SU-DHL-6 (cell line): ENCODE measurements around the gene RAET1G.

Experiments
- H2AFZ ChIP-seq: fragments of 200-600 bp; sonication (generic); 2 replicates; pipeline ENCODE4 v1.6.1; 2014; ENCODE audit warnings: low read depth, mild to moderate bottlenecking, moderate library complexity, mixed read lengths, antibody characterized with exemption, low read length; ENCODE audit not compliant: severe bottlenecking
- H3F3A ChIP-seq: fragments of 200-600 bp; shearing (Covaris generic); 2 replicates; pipeline ENCODE4 v1.6.0; 2016; ENCODE audit warnings: antibody characterized with exemption, mild to moderate bottlenecking; ENCODE audit not compliant: insufficient read depth
- H3K27ac ChIP-seq: fragments of 200-600 bp; sonication (generic); 2 replicates; pipeline ENCODE4 v1.5.1; 2016; ENCODE audit warnings: low read depth, mild to moderate bottlenecking, low read length, moderate library complexity, mixed read lengths
- H3K27me3 ChIP-seq: fragments of 200-600 bp; sonication (generic), shearing (Covaris generic); 2 replicates; pipeline ENCODE4 v1.6.0; 2014; ENCODE audit warnings: mild to moderate bottlenecking, low read length
- H3K36me3 ChIP-seq: fragments of 200-600 bp; sonication (generic); 2 replicates; pipeline ENCODE4 v1.6.1; 2014; ENCODE audit warnings: mild to moderate bottlenecking, low read length, mixed read lengths
- H3K4me2 ChIP-seq: fragments of 300-600, 200-600 bp; shearing (Covaris generic), sonication (generic); 2 replicates; pipeline ENCODE4 v1.6.0; 2014; ENCODE audit warnings: low read length, low read depth, mild to moderate bottlenecking; ENCODE audit not compliant: poor library complexity, severe bottlenecking
- H3K4me3 ChIP-seq: fragments of 200-600 bp; sonication (generic); 2 replicates; pipeline ENCODE4 v1.5.1; 2014; ENCODE audit warnings: antibody characterized with exemption, low read length, mild to moderate bottlenecking, mixed read lengths; ENCODE audit not compliant: insufficient read depth, poor library complexity, severe bottlenecking
- H3K79me2 ChIP-seq: fragments of 200-600 bp; sonication (generic); 2 replicates; pipeline ENCODE4 v1.6.1; 2014; ENCODE audit warnings: mild to moderate bottlenecking, low read length, moderate library complexity; ENCODE audit not compliant: insufficient read depth
- H3K9ac ChIP-seq: fragments of 200-600 bp; sonication (generic); 2 replicates; pipeline ENCODE4 v1.7.0; 2014; ENCODE audit warnings: mild to moderate bottlenecking, low read length
- H3K9me2 ChIP-seq: fragments of 200-600 bp; sonication (generic); replicated peaks from 2 replicates; pipeline ENCODE4 v1.6.1; 2014; ENCODE audit warnings: low read length; ENCODE audit not compliant: insufficient read depth
- H3K9me3 ChIP-seq: fragments of 200-600 bp; sonication (generic); 2 replicates; pipeline ENCODE4 v1.6.1; 2014; ENCODE audit warnings: low read length, mixed read lengths; ENCODE audit not compliant: insufficient read depth
- H4K20me1 ChIP-seq: fragments of 200-600 bp; sonication (generic); 2 replicates; pipeline ENCODE4 v1.6.1; 2014; ENCODE audit warnings: low read depth, mild to moderate bottlenecking, antibody characterized with exemption, low read length, moderate library complexity, mixed read lengths
- CTCF ChIP-seq: fragments of 200-600 bp; sonication (generic); IDR thresholded peaks from one replicate; pipeline ENCODE4 v1.5.1; 2017; ENCODE audit warnings: antibody characterized with exemption, mild to moderate bottlenecking, low read length, moderate library complexity; ENCODE audit not compliant: insufficient read depth, poor library complexity, severe bottlenecking
- EZH2phosphoT487 ChIP-seq: fragments of 200-600 bp; sonication (generic), shearing (Covaris generic); conservative IDR thresholded peaks from 2 replicates; pipeline ENCODE4 v1.6.1; 2018; ENCODE audit warnings: mild to moderate bottlenecking, antibody characterized with exemption, low read length, moderate library complexity, mixed read lengths

Gene RAET1G

GRCh38 chr6:149881066-149881766 lies 41.7 kb downstream of the RAET1G start:
- H3F3A ChIP-seq, result no peaks in the 10 kb centered on the region
- no peak for TF ChIP-seq EZH2phosphoT487
- no peak for TF ChIP-seq CTCF

DNA sequence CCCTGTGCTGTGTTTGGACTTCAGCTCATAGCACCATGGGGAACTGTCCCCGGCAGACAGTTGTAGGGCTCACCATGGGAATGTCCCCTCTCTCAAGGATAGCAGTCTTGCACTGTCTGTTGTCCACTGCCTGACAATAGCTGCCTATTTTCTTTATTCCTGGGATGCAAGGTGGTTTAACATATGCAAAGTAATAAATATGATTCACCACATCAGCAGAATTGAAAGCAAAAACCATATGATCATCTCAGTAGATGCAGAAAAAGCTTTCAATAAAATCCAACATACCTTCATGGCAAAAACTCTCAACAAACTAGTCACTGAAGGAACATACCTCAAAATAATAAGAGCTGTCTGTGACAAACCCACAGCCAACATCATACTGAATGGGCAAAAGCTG lies 45.3 kb downstream of the RAET1G start:
- Histone ChIP-seq H3K9me2 (no peaks in the 10 kb centered on the region), H2AFZ (no peak overlapping the region), H3K79me2 (no peaks in the 10 kb centered on the region), H3K4me3 (no peak overlapping the region), H3K4me2 (no peak overlapping the region), H3K36me3 (no peaks in the 10 kb centered on the region), H3K9ac (no peak overlapping the region), H4K20me1 (no peaks in the 10 kb centered on the region), H3K27me3 (no peaks in the 10 kb centered on the region), H3F3A (no peaks in the 10 kb centered on the region), H3K27ac (no peak overlapping the region), H3K9me3 (no peaks in the 10 kb centered on the region)
- no peak for TF ChIP-seq EZH2phosphoT487
- no peak for TF ChIP-seq CTCF

More at GRCh38 chr6:149881066-149881766, 41.7 kb downstream of the RAET1G start:
- Histone ChIP-seq H3K9me3 (no peaks in the 10 kb centered on the region), H3K27me3 (no peaks in the 10 kb centered on the region), H4K20me1 (no peaks in the 10 kb centered on the region), H3K9ac (no peak overlapping the region), H3K27ac (no peak overlapping the region), H2AFZ (no peak overlapping the region), H3K9me2 (no peaks in the 10 kb centered on the region), H3K79me2 (no peaks in the 10 kb centered on the region), H3K4me2 (no peak overlapping the region), H3K4me3 (no peak overlapping the region), H3K36me3 (no peaks in the 10 kb centered on the region)

DNA sequence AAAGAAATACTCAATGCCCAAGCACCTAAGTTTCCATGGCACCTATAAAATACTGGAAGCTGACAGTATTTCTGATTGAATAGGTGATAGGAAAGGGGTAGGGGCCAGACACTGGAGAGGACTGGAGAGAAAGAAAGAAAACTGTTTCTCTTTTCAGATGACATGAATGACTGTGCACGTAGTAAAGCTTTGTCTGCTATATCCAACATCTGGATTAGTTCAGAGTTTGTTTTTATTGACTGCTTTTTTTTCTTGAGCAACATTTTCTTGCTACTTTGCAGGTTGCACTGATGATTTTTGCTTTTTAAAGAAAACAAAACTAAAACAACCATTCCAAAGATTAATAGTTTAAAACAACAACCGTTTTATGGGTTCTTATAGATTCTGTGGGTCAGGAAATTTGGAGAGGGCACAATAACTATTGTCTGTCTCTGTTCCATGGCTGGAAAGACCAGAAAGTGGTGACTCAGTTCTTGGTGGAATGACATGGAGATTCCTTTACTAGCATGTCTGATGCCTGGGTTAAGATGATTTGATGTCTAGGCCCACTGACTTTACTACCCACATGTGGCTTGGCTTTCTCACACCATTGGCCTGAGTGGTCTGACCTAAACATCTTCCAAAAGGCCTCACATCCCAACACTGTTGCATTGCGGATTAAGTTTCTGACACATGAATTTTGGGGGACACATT lies 46.5 kb downstream of the RAET1G start:
- no peaks in the 10 kb centered on the region for H3K36me3 ChIP-seq
- no peaks in the 10 kb centered on the region for H3K79me2 ChIP-seq
- no peaks in the 10 kb centered on the region; the same call in 1 of the 2 replicates for H3K9me3 ChIP-seq
- TF ChIP-seq CTCF (no peak), EZH2phosphoT487 (no peak)
- H3K9ac ChIP-seq, result no peak overlapping the region
- no peak overlapping the region for H2AFZ ChIP-seq
- no peak overlapping the region for H3K4me2 ChIP-seq
- H3F3A ChIP-seq, result no peaks in the 10 kb centered on the region
- no peak overlapping the region for H3K27ac ChIP-seq
- H3K9me2 ChIP-seq, result no peaks in the 10 kb centered on the region
- H3K27me3 ChIP-seq, result no peaks in the 10 kb centered on the region
- no peaks in the 10 kb centered on the region for H4K20me1 ChIP-seq
- H3K4me3 ChIP-seq, result no peak overlapping the region
